SK-N-SH (cell line): ENCODE results near the gene PPP1R9A.

Experiments used
- CTCF ChIP-seq: fragments of 200-600 bp; sonication (generic); IDR thresholded peaks from 2 replicates; pipeline ENCODE4 v1.6.1; 2017; ENCODE audit warnings: antibody characterized with exemption, mild to moderate bottlenecking, moderate library complexity
- GABPA ChIP-seq: IDR thresholded peaks from 2 replicates; pipeline ENCODE4 v1.4.0; 2012; ENCODE audit warnings: low read depth, mild to moderate bottlenecking
- POLR2AphosphoS5 ChIP-seq: IDR thresholded peaks from 2 replicates; pipeline ENCODE4 v1.6.1; 2012; ENCODE audit warnings: low read depth, low read length
- TAF1 ChIP-seq: IDR thresholded peaks from 2 replicates; pipeline ENCODE4 v1.6.1; 2012; ENCODE audit warnings: low read depth, mild to moderate bottlenecking, low read length, moderate library complexity, borderline replicate concordance
- YY1 ChIP-seq: IDR thresholded peaks from 2 replicates; pipeline ENCODE4 v1.4.0; 2012; ENCODE audit warnings: low read depth, mild to moderate bottlenecking

- TF ChIP-seq GABPA (no peak), POLR2AphosphoS5 (no peak), TAF1 (no peak), YY1 (no peak), CTCF (no peak)
Observed at GRCh38 chr7:95255691-95256090, 348.3 kb downstream of the PPP1R9A start.
